ENCODE data around the gene BMERB1.
A peak's percentile ranks its signal among the peaks of the same experiment; 100 is the strongest.
"Not testable (repeated sequence)": the region's sequence is repeated elsewhere in the genome, so short reads cannot be mapped to it uniquely, and the experiment has no call there.

BMERB1 gene

GRCh38 chr16:15464401-15465186, 30.2 kb downstream of the BMERB1 start:
- peak; percentile 26 for DNase-seq

GRCh38 chr16:15466131-15466530, 31.7 kb downstream of the BMERB1 start:
- no peak for DNase-seq

GRCh38 chr16:15466886-15467781, 32.7 kb downstream of the BMERB1 start:
- DNase-seq: peak; percentile 29

GRCh38 chr16:15476971-15477370, 42.6 kb downstream of the BMERB1 start:
- not testable (repeated sequence) for DNase-seq

GRCh38 chr16:15477802-15478201, 43.4 kb downstream of the BMERB1 start:
- DNase-seq: peak; percentile 24

- DNase-seq: peak; percentile 99
Measured at GRCh38 chr16:15482068-15482747, 47.8 kb downstream of the BMERB1 start.

- DNase-seq: no peak
Measured at GRCh38 chr16:15482748-15483298, 48.4 kb downstream of the BMERB1 start.

- no peak for DNase-seq
Measured at GRCh38 chr16:15483857-15484256, 49.5 kb downstream of the BMERB1 start.

GRCh38 chr16:15484662-15485061, 50.3 kb downstream of the BMERB1 start:
- peak; percentile 92 for DNase-seq

- no peak for DNase-seq
Measured at GRCh38 chr16:15485175-15485574, 50.8 kb downstream of the BMERB1 start.

GRCh38 chr16:15486661-15487060, 52.3 kb downstream of the BMERB1 start:
- no peak for DNase-seq

GRCh38 chr16:15487336-15488284, 53.2 kb downstream of the BMERB1 start:
- no peak for DNase-seq

GRCh38 chr16:15489016-15489415, 54.6 kb downstream of the BMERB1 start:
- no peak for DNase-seq

- DNase-seq: no peak
Measured at GRCh38 chr16:15490123-15490711, 55.8 kb downstream of the BMERB1 start.

GRCh38 chr16:15491411-15491810, 57.0 kb downstream of the BMERB1 start:
- DNase-seq: no peak

GRCh38 chr16:15492091-15492740, 57.8 kb downstream of the BMERB1 start:
- no peak for DNase-seq

GRCh38 chr16:15493466-15494180, 59.2 kb downstream of the BMERB1 start:
- DNase-seq: peak; percentile 84

GRCh38 chr16:15494236-15494635, 59.8 kb downstream of the BMERB1 start:
- peak; percentile 65 for DNase-seq

GRCh38 chr16:15495898-15496297, 61.5 kb downstream of the BMERB1 start:
- DNase-seq: no peak
